Activated CD8-positive, alpha-beta T cell treated with anti-CD3 and anti-CD28 coated beads for 36 hours (primary cell): ENCODE measurements around the gene RPS27L. TPM values are rescaled to one million over a fixed set of nuclear protein-coding genes. Genes with fewer than 3 reads are reported as not detected.

Experiments used
- ATAC-seq: fragments of 200-7000 bp; cut with Tn5 transposase; one replicate; pipeline ENCODE4 v1.10.0; 2021; ENCODE audit warnings: mild to moderate bottlenecking, moderate library complexity
- CTCF ChIA-PET: fragments of 350-600 bp; sonication (Branson Sonifier 250); formaldehyde crosslinking; loops from one replicate; lab custom pipeline; 2021; ENCODE audit warnings: antibody characterized with exemption; lab: Charles Lee
- POLR2A ChIA-PET: fragments of 350-600 bp; sonication (Branson Sonifier 250); formaldehyde crosslinking; loops from one replicate; lab custom pipeline; 2021; ENCODE audit warnings: antibody characterized with exemption; lab: Charles Lee
- DNase-seq: peaks from one replicate; pipeline ENCODE4 v3.0.0-alpha.2; 2020
- H3K27ac Mint-ChIP-seq: one replicate; pipeline ENCODE4 v1.8.0; 2021; ENCODE audit warnings: mild to moderate bottlenecking, mixed read lengths
- H3K27me3 Mint-ChIP-seq: one replicate; pipeline ENCODE4 v1.8.0; 2021; ENCODE audit warnings: mixed read lengths
- H3K36me3 Mint-ChIP-seq: one replicate; pipeline ENCODE4 v1.8.0; 2021; ENCODE audit warnings: low read depth, mixed read lengths
- H3K4me1 Mint-ChIP-seq: one replicate; pipeline ENCODE4 v1.8.0; 2021; ENCODE audit warnings: low read depth, mixed read lengths
- H3K4me3 Mint-ChIP-seq: one replicate; pipeline ENCODE4 v1.8.0; 2021; ENCODE audit warnings: mild to moderate bottlenecking, moderate library complexity, mixed read lengths
- H3K9me3 Mint-ChIP-seq: one replicate; pipeline ENCODE4 v1.8.0; 2021; ENCODE audit warnings: mixed read lengths
- CTCF ChIP-seq: fragments of 200-600 bp; IDR thresholded peaks from one replicate; pipeline ENCODE4 v1.8.0; 2022; ENCODE audit warnings: antibody characterized with exemption, mild to moderate bottlenecking
- intact Hi-C: fragments of 100-400 bp; cut with micrococcal nuclease; formaldehyde crosslinking; loops from one replicate; pipeline ENCODE4 v1.10.0; 2022
- total RNA-seq, 2 experiments: library from RNA; stranded (reverse); gene quantifications; one replicate each; pipeline ENCODE4 v1.2.3, GENCODE V29; 2021

The RPS27L gene
- total RNA-seq, 2 experiments from 2014 or later = 150 to 158 TPM

DNA sequence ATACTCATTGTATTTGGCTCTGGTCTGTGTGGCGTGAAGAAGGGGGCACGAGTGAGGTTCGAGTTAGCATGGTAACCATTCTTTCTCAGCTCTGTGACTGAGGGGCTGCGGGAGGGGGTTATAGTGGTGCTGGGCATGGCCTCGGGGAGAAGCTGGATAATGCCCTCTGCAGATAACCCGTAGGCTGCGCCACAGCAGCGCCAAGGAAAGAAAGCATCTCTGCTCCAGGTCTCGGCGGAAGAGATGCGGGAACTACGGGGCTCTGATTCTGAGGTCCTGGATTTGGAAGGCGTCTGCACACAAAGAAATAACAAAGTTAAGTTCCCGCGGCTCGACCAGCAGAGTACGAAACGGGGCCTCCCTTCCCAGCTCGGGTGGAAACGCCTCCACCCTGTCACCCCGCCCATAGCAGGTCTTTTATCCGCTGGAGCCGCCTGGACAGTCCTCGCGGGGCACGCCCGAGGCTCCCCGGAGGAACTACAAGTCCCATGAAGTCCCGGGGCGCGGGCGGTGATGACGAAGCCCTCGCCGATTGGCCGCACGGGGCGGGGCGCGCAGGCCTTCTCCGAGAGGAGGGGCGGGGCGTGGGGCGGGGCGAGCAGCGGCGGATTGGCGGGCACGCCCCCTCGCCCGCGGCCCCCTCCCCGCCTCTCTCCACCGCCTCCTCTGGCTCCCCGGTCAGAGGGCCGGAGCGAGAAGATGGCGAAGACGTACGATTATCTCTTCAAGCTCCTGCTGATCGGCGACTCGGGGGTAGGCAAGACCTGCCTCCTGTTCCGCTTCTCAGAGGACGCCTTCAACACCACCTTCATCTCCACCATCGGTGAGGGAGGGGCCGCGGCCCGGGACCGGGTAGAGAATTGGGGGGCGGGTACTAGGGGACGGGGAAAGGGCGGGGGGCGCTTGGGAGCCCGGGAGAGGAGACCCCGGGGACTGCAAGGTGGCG, 31.9 kb upstream of the RPS27L start, which contains the start of gene RAB8B:
RAB8B (plus strand) TSS at position 681 of the 946 bp plus-strand sequence; CDS start at position 700, 19 bp downstream.
- peak within 1 kb of the TSS; percentile 89 for H3K4me3 Mint-ChIP-seq
- ChIA-PET CTCF (interaction anchor here (0.8 to 1.0 kb wide), 2 partner anchors 73 to 100 kb away, joined by 3 to 5 read pairs; no protein-coding TSS in a partner anchor), POLR2A (interaction anchor here (0.6 to 1.3 kb wide), 4 partner anchors 9 to 43 kb away, joined by 3 to 5 read pairs (median 3); partner anchors contain the start of gene RPS27L)
- no peaks in the 10 kb centered on the region for H3K27me3 Mint-ChIP-seq
- TF ChIP-seq CTCF = no peak
- peaks cover 35% of the 10 kb centered on the region for H3K36me3 Mint-ChIP-seq
- H3K9me3 Mint-ChIP-seq = no peaks in the 10 kb centered on the region
- H3K27ac Mint-ChIP-seq = peak within 1 kb of the TSS; percentile 95
- intact Hi-C loops = no loop called here
- peak; percentile 84 for ATAC-seq
- H3K4me1 Mint-ChIP-seq = peaks cover 32% of the 10 kb centered on the region
- peak; percentile 99 for DNase-seq

DNA sequence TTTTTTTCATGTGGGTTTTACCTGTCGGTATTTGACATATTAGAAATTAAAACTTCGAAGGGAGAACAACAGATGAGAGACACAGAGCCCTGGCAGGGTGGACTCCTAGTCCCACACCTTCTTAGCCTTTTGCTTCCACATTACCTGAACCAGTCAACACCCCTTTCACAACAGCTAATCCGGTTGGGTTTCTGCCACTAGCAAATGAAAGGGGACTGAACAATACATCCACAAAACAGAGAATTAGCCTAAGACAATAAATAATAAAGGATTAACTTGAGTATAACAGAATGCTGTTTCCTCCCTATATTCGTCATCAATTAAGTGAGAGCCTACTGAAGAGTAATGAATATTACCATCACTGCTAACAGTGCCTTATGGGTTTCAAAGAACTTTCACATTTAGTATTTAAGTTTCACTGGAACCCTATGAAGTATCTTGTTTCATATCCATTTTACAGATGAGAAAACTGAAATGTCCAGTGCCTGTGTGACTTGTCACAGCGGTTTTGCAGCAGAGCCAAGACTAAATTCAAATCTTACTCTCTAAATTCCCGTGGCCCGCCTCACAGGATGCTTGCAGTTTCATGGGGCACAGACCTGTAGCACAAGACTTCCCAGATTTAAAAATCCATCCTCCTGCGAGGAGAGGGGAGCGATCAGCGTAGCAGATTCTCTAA, 31.1 kb upstream of the RPS27L start:
- POLR2A ChIA-PET = interaction anchor here (0.6 to 1.3 kb wide), 7 partner anchors 9 to 324 kb away, joined by 3 to 5 read pairs (median 3); partner anchors contain the start of gene RPS27L
- TF ChIP-seq CTCF = no peak
- Mint-ChIP-seq H3K27ac (peak overlapping the region; percentile 95), H3K9me3 (no peaks in the 10 kb centered on the region), H3K4me1 (peaks cover 26% of the 10 kb centered on the region), H3K4me3 (peak overlapping the region; percentile 89), H3K27me3 (no peaks in the 10 kb centered on the region), H3K36me3 (peaks cover 29% of the 10 kb centered on the region)
- CTCF ChIA-PET = interaction anchor here (0.6 to 1.0 kb wide), 2 partner anchors 74 to 140 kb away, joined by 4 to 5 read pairs; no protein-coding TSS in a partner anchor
- ATAC-seq (no peak), DNase-seq (peak; percentile 48)
- intact Hi-C loops = no loop called here

GRCh38 chr15:63187589-63188226, 30.4 kb upstream of the RPS27L start:
- DNase-seq (no peak), ATAC-seq (no peak)
- Mint-ChIP-seq H3K4me1 (peaks cover 23% of the 10 kb centered on the region), H3K9me3 (no peaks in the 10 kb centered on the region), H3K27me3 (no peaks in the 10 kb centered on the region), H3K36me3 (peaks cover 24% of the 10 kb centered on the region), H3K27ac (no peak overlapping the region), H3K4me3 (no peak overlapping the region)
- ChIA-PET POLR2A (interaction anchor here (0.6 to 1.3 kb wide), 6 partner anchors 8 to 325 kb away, joined by 3 to 5 read pairs (median 4); partner anchors contain the start of gene RPS27L), CTCF (interaction anchor here (0.6 to 1.0 kb wide), 2 partner anchors 75 to 139 kb away, joined by 4 to 5 read pairs; no protein-coding TSS in a partner anchor)
- no peak for TF ChIP-seq CTCF
- intact Hi-C loops = no loop called here

GRCh38 chr15:63186065-63186464, 28.8 kb upstream of the RPS27L start:
- H3K36me3 Mint-ChIP-seq = peaks cover 10% of the 10 kb centered on the region
- no peak for ATAC-seq
- DNase-seq = no peak
- no peaks in the 10 kb centered on the region for H3K9me3 Mint-ChIP-seq
- H3K27me3 Mint-ChIP-seq = no peaks in the 10 kb centered on the region
- H3K27ac Mint-ChIP-seq = no peak overlapping the region
- no peak overlapping the region for H3K4me3 Mint-ChIP-seq
- H3K4me1 Mint-ChIP-seq = peaks cover 14% of the 10 kb centered on the region
- no peak for TF ChIP-seq CTCF
- intact Hi-C loops = no loop called here
- CTCF ChIA-PET = no interaction called here
- POLR2A ChIA-PET = interaction anchor here (0.6 to 1.0 kb wide), 2 partner anchors 28 to 52 kb away, joined by 3 read pairs; no protein-coding TSS in a partner anchor
